ENCODE measurements around the gene DNAH17.

- TF ChIP-seq CTCF (IDR thresholded peaks at IDR 0.05), result no peak
- TF ChIP-seq POLR2A (IDR thresholded peaks at IDR 0.05), result no peak
These were observed 18.9 kb downstream of the DNAH17 start for GRCh38 chr17:78558181-78558850.

Measured in esophagus squamous epithelium (tissue), 4 donors.